ENCODE measurements around the gene ZDHHC7.

DNA sequence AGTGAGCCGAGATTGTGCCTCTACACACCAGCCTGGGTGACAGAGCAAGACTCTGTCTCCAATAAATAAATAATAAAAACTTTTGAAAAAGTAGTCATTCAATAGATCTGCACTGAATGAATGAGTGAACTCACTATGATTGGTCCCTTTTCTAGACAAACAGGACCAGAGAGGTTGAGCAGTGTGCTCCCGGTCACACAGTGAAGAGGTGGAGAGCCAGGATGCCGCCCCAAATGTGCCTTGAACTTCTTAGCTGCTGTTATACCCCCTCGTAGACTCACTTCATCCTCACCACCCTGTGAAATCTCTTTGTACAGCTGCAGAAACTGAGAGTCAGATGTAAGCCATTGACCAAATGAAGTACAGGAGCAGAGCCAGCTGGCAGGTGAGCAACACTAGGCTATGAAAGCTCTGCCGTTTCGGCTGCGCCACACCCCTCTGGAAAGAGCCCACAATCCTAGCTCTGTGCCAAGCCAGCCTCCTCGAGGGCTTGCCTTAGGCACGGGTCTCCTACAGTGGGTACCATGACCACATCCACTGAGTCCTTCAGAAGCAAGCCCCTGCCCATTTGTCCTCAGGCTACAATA, 8.4 kb upstream of the ZDHHC7 start:
- TF ChIP-seq CTCF (IDR thresholded peaks at IDR 0.05; ENCODE audit: insufficient read depth, low read depth, low read length) (no peak), EZH2 (IDR thresholded peaks at IDR 0.05; ENCODE audit: insufficient read depth, low read length) (no peak)

All from astrocyte (in vitro differentiated cells and primary cell).